SK-N-SH (cell line): Measurements from ENCODE around the gene SKA2.

Experiments
- TCF12 ChIP-seq: IDR thresholded peaks from 2 replicates; pipeline ENCODE4 v1.4.0; 2012
- ZBTB33 ChIP-seq: IDR thresholded peaks from 2 replicates; pipeline ENCODE4 v1.4.0; 2012; ENCODE audit warnings: low read depth, borderline replicate concordance

- TF ChIP-seq TCF12: no peak
- TF ChIP-seq ZBTB33: no peak
Measured at GRCh38 chr17:59067756-59068155, 87.2 kb downstream of the SKA2 start.
